CD4-positive, alpha-beta T cell treated with Interleukin-17A for 4 hours (primary cell): ENCODE data around the gene NECAP2.
"Not testable (repeated sequence)": the region's sequence is repeated elsewhere in the genome, so short reads cannot be mapped to it uniquely, and the experiment has no call there.

ENCODE experiments used
- DNase-seq: peaks from one replicate; pipeline ENCODE4 v3.0.0-alpha.2; 2020; ENCODE audit warnings: mixed read lengths

NECAP2 gene

DNA sequence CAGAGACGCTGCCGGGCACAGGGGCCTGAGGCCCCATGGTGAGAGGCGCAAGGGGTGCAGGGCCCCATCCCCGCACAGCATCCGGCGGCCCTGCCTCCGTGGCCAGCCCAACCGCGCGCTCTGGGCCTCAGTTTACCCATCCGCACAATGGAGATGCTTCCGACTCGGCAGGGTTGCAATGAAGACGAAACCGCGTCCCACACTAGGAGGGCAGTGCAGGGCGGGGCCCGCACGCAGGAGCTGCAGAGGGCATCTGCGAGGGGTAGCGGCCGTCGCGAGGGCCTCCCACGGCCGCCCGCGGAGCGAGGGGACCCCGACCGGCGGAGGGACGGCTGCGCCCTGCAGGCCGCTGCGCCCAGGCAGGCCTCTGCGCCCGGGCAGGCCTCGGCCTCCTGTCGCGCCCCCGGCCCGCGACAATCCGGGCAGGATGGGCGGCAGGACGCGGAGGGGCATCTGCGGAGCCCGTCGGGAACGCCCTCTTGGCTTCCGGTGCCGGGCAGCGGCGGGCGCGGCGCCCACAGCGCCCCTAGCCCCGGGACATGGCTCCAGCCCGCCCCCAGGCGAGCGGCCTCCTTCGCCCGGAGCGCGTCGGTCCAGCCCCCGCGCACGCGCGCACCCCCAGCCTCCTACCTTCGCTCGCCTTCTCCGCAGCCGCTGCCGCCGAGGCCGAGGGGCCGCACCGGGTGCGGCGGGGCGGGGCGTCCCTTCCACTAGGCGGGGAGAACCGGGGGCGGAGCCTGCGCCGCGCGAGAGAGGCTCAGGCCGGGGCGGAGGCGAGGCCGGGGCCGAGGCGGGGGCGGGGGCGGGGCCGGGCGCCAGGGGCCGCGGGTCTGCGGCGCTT, 58.3 kb downstream of the NECAP2 start:
- DNase-seq, result peak; percentile 94

DNA sequence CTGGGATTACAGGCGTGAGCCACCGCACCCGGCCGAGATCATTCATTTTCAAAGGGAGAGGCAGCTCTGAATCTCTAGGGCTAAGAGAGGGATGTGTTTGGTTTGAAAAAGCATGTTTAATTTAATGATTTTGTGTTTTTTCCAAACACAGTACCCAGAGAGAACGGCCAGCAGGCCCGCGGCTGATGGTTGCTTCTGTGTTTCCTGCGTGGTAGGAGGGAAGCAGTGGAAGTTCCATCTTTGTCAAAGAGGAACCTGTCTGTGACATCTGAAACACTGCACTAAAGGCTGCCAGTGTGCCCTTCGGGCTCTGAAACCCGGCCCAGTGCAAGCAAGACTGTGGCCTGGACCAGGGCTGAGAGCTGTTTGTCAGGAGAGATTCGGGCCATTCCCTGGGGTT, 59.9 kb downstream of the NECAP2 start:
- not testable (repeated sequence) for DNase-seq

DNA sequence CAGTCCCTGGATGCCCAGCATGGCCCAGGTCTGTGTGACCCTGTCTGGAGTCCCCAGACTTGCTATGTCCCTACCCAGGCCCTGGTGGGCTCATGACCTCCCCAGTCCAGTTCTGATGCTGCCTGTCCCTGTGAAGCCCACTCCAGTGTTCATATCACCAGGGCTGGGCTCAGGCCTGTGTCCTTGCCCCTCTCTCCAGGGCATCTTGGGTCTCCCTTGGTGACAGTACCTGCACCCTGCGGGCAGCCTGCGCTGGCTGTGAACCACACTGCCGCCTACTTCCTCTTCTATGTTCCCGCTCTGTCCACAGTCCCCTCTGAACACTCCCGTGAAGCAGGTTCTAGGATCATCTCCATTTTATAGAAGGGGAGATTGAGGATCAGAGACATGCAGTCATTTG, 60.5 kb downstream of the NECAP2 start:
- DNase-seq, result not testable (repeated sequence)

DNA sequence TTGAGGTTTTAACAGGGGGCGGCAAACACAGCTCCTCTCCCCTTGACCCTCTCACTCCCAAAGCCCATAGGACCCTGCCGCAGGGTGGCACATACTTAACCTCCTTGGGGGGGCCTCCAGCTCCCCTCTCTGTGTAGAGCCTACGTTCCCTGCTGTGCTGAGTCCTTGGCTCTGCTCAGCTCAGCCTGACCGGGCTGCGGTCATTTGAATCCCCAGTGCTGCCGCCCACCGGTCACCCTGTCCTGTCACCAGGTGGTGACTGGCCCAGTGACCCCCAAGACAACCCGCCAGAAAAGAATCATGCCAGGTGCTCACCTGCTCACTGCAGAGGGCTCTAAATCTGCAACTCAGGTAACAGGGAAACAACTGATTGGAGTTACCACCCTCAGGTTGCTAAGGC, 60.9 kb downstream of the NECAP2 start:
- not testable (repeated sequence) for DNase-seq

DNA sequence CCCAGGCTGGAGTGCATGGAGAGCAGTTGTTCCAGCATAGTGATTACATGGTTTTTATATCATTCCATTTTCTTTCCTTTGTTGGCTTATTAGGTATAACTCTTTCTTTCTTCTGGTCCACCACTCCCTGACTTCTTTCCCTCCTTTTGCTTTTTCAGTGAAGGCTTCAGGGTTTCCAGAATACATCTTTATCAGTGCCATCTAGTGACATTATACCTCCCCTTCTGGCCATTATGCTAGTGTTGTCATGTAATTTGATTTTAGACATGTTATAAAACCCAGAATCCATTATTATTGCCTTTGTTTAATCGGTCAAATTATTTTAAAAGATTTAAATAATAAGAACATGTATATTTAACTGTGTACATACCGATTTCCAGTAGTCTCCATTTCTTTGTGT, 63.0 kb downstream of the NECAP2 start:
- DNase-seq, result no peak

DNA sequence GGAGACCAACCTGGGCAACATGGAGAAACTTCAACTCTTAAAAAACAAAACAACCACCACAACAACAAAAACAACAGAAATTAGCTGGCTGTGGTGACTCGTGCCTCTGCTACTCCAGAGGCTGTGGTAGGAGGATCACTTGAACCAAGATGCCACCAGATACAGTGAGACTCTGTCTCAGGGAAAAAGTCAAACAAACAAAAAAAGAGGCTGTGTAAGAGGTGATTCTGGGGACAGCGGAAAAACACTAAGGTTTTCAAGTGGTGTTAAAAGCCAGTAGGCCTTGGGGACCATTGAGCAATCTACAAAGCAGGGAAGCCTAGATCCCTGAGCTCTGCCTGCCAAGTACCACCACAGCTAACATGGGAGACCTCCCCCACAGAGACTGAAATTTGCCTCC, 65.3 kb downstream of the NECAP2 start:
- DNase-seq, result not testable (repeated sequence)

DNA sequence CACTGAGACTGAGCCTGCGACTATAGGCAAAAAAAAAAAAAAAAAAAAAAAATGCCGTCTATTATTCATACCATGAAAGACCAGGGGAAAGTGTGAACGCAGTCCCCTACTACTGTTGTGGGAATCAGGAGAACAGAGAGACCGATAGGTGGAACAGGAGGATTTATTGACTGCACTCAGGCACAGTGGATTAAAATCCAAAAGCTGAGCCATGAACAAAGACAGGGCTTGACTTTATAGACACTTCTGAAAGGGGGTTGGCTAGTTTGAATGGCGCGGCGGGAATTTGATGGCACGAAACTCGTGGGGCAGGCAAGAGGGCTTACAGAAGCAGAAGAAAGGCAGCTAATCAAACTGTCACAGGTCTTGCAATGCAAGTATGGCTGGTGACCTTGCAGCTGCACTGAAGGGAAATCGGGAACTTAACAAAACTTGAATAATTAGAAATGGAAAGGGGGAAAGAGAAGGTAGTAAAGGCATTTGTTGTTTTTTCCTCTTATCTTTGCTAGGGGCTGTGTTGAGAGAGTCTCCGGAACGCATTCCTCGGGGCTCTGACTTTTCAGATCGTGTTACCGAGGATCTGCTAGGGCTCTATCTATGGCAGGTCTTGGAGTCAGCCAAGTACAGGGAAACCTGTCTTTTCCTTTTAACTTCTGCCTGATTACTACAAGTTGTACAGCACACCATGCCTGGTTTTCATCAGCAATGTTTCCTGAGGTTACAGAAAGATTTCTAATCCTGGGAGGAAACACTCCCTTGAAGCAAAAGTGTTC, 66.0 kb downstream of the NECAP2 start:
- not testable (repeated sequence) for DNase-seq

DNA sequence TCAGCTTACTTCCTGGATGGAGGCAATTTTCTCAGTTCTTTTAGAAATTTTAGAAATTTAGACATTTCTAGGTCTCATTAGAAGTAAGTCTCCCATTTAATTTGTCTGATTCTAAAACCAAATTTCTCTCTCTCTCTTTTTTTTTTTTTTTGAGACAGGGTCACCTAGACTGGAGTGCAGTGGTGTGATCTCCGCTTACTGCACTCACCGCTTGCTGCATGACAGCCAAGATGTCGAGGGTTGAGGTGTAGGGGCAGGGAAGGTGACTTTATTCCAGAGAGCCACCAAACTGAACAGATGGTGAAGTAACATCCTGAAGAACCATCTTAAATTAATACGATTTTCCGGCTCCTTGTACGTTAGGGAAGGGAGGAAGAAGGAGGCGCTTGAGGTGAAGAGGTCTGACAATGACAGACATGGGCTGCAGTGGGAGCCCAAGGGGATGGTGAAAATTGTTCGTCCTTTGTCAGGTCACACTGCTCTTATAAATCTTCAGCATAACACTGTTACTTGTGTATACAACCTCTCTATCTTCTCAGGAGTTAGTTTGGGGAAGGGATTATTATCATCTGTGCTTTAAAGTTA, 68.4 kb downstream of the NECAP2 start:
- DNase-seq, result peak; percentile 65
